ENCODE results near the gene PARD3. TPM values are rescaled to one million over a fixed set of nuclear protein-coding genes. Genes with fewer than 3 reads are reported as not detected.
A peak's percentile ranks its signal among the peaks of the same experiment; 100 is the strongest.

The PARD3 gene
- total RNA-seq, 1 donor from 2014 or later: 51.2 TPM

GRCh38 chr10:34821587-34822585 lies 6.8 kb upstream of the PARD3 start:
- Mint-ChIP-seq H3K4me3 (no peak overlapping the region), H3K9me3 (no peaks in the 10 kb centered on the region), H3K27ac (ENCODE audit: unreplicated experiment) (no peak overlapping the region), H3K36me3 (ENCODE audit: low read depth) (no peaks in the 10 kb centered on the region), H3K27me3 (ENCODE audit: low read depth) (peaks cover 4% of the 10 kb centered on the region), H3K4me1 (no peaks in the 10 kb centered on the region)
- no peak for TF ChIP-seq CTCF (conservative IDR thresholded peaks at IDR 0.05)
- no peak for DNase-seq (ENCODE audit: low read depth, low spot score)

- peak overlapping the region; percentile 69 for H3K4me3 Mint-ChIP-seq
- DNase-seq (ENCODE audit: low read depth, low spot score): no peak
- H3K27me3 Mint-ChIP-seq (ENCODE audit: low read depth): peaks cover 15% of the 10 kb centered on the region
- H3K36me3 Mint-ChIP-seq (ENCODE audit: low read depth): no peaks in the 10 kb centered on the region
- no peak overlapping the region for H3K27ac Mint-ChIP-seq (ENCODE audit: unreplicated experiment)
- H3K4me1 Mint-ChIP-seq: peaks cover 25% of the 10 kb centered on the region
- no peak for TF ChIP-seq CTCF (conservative IDR thresholded peaks at IDR 0.05)
- H3K9me3 Mint-ChIP-seq: no peaks in the 10 kb centered on the region
Observed at GRCh38 chr10:34817586-34817985, 2.5 kb upstream of the PARD3 start.

GRCh38 chr10:34817054-34817453 lies 2.0 kb upstream of the PARD3 start:
- DNase-seq (ENCODE audit: low read depth, low spot score): no peak
- no peak for TF ChIP-seq CTCF (conservative IDR thresholded peaks at IDR 0.05)
- no peak overlapping the region for H3K27ac Mint-ChIP-seq (ENCODE audit: unreplicated experiment)
- no peaks in the 10 kb centered on the region for H3K9me3 Mint-ChIP-seq
- H3K4me3 Mint-ChIP-seq: peak overlapping the region; percentile 90
- no peaks in the 10 kb centered on the region for H3K36me3 Mint-ChIP-seq (ENCODE audit: low read depth)
- peaks cover 15% of the 10 kb centered on the region for H3K27me3 Mint-ChIP-seq (ENCODE audit: low read depth)
- peaks cover 30% of the 10 kb centered on the region for H3K4me1 Mint-ChIP-seq

- Mint-ChIP-seq H3K4me1 (peaks cover 35% of the 10 kb centered on the region), H3K36me3 (ENCODE audit: low read depth) (no peaks in the 10 kb centered on the region), H3K27me3 (ENCODE audit: low read depth) (peaks cover 15% of the 10 kb centered on the region), H3K4me3 (peak overlapping the region; percentile 90), H3K27ac (ENCODE audit: unreplicated experiment) (no peak overlapping the region), H3K9me3 (no peaks in the 10 kb centered on the region)
- TF ChIP-seq CTCF (conservative IDR thresholded peaks at IDR 0.05): no peak
- DNase-seq (ENCODE audit: low read depth, low spot score): peak; percentile 16
Observed at GRCh38 chr10:34816501-34817002, 1.5 kb upstream of the PARD3 start.

GRCh38 chr10:34816085-34816496 lies 995 bp upstream of the PARD3 start:
- H3K27ac Mint-ChIP-seq (ENCODE audit: unreplicated experiment): no peak overlapping the region
- H3K4me1 Mint-ChIP-seq: peaks cover 40% of the 10 kb centered on the region
- no peaks in the 10 kb centered on the region for H3K36me3 Mint-ChIP-seq (ENCODE audit: low read depth)
- no peaks in the 10 kb centered on the region for H3K9me3 Mint-ChIP-seq
- peak overlapping the region; percentile 90 for H3K4me3 Mint-ChIP-seq
- peak; percentile 9 for DNase-seq (ENCODE audit: low read depth, low spot score)
- H3K27me3 Mint-ChIP-seq (ENCODE audit: low read depth): peaks cover 15% of the 10 kb centered on the region
- no peak for TF ChIP-seq CTCF (conservative IDR thresholded peaks at IDR 0.05)

Data from neural crest cell (in vitro differentiated cells).